Raji (cell line): ENCODE measurements around the gene NUDT1.

Experiments used
- POLR2A ChIP-seq: IDR thresholded peaks from 2 replicates; pipeline ENCODE4 v1.6.1; 2011; ENCODE audit warnings: low read depth, low read length, control low read depth; ENCODE audit not compliant: insufficient read depth

The NUDT1 gene

GRCh38 chr7:2201686-2202360, 40.2 kb upstream of the NUDT1 start:
- TF ChIP-seq POLR2A, result no peak

- TF ChIP-seq POLR2A, result no peak
Measured at GRCh38 chr7:2202361-2202761, 39.7 kb upstream of the NUDT1 start.

GRCh38 chr7:2202901-2203765, 38.9 kb upstream of the NUDT1 start:
- no peak for TF ChIP-seq POLR2A

GRCh38 chr7:2203766-2204300, 38.2 kb upstream of the NUDT1 start:
- TF ChIP-seq POLR2A, result no peak

GRCh38 chr7:2204446-2204845, 37.6 kb upstream of the NUDT1 start:
- TF ChIP-seq POLR2A, result no peak

- TF ChIP-seq POLR2A, result no peak
Measured at GRCh38 chr7:2205036-2205780, 36.8 kb upstream of the NUDT1 start.

- TF ChIP-seq POLR2A, result no peak
Measured at GRCh38 chr7:2208712-2209111, 33.3 kb upstream of the NUDT1 start.

GRCh38 chr7:2209146-2209960, 32.7 kb upstream of the NUDT1 start:
- TF ChIP-seq POLR2A, result no peak

- TF ChIP-seq POLR2A, result no peak
Measured at GRCh38 chr7:2209961-2210323, 32.1 kb upstream of the NUDT1 start.

- TF ChIP-seq POLR2A, result no peak
Measured at GRCh38 chr7:2210551-2211258, 31.3 kb upstream of the NUDT1 start.

- TF ChIP-seq POLR2A, result no peak
Measured at GRCh38 chr7:2211259-2211880, 30.7 kb upstream of the NUDT1 start.

- no peak for TF ChIP-seq POLR2A
Measured at GRCh38 chr7:2211926-2212325, 30.1 kb upstream of the NUDT1 start.

- no peak for TF ChIP-seq POLR2A
Measured at GRCh38 chr7:2212906-2213305, 29.1 kb upstream of the NUDT1 start.
